H1 (cell line): ENCODE measurements around the gene ACOT7. TPM values are rescaled to one million over a fixed set of nuclear protein-coding genes. Genes with fewer than 3 reads are reported as not detected.
A peak's percentile ranks its signal among the peaks of the same experiment; 100 is the strongest.

Experiments
- CTCF ChIA-PET: fragments of 300-600 bp; sonication (Branson Sonifier 250); formaldehyde crosslinking; loops from one replicate; lab custom pipeline; 2021; ENCODE audit not compliant: partially characterized antibody; lab: Charles Lee
- POLR2A ChIA-PET: fragments of 300-600 bp; sonication (Branson Sonifier 250); formaldehyde crosslinking; loops from one replicate; lab custom pipeline; 2021; ENCODE audit warnings: inconsistent platforms; ENCODE audit not compliant: partially characterized antibody; lab: Charles Lee
- DNase-seq, 2 experiments: peaks; one replicate each; pipeline versions ENCODE4 v3.0.0 to v3.0.0-alpha.2; 2010 to 2022; ENCODE audit warnings: low spot score in 2 of 2, low read depth in 1 of 2, mixed read lengths in 1 of 2
- FAIRE-seq: peaks from 2 replicates; lab custom pipeline; 2011; peaks lifted over from hg19 to GRCh38; lab: Jason Lieb, UNC
- H2AFZ ChIP-seq: 2 replicates; pipeline ENCODE4 v1.8.1; 2012; ENCODE audit warnings: low read length, inconsistent platforms
- H2AK5ac ChIP-seq: 2 replicates; pipeline ENCODE4 v1.6.1; 2013; ENCODE audit warnings: low read depth, low read length
- H2BK120ac ChIP-seq: replicated peaks from 2 replicates; pipeline ENCODE3; 2013; ENCODE audit warnings: low read depth, low read length, inconsistent platforms
- H2BK12ac ChIP-seq: 2 replicates; pipeline ENCODE4 v1.6.1; 2013; ENCODE audit warnings: low read depth, low read length
- H2BK15ac ChIP-seq: 2 replicates; pipeline ENCODE4 v1.6.1; 2013; ENCODE audit warnings: low read length
- H2BK20ac ChIP-seq: 2 replicates; pipeline ENCODE4 v1.6.1; 2013; ENCODE audit warnings: low read length
- H2BK5ac ChIP-seq: 2 replicates; pipeline ENCODE4 v1.6.1; 2013; ENCODE audit warnings: low read depth, low read length
- H3K14ac ChIP-seq: 2 replicates; pipeline ENCODE4 v1.6.1; 2013; ENCODE audit warnings: inconsistent platforms; ENCODE audit not compliant: insufficient read length
- H3K18ac ChIP-seq: 2 replicates; pipeline ENCODE4 v1.6.1; 2013; ENCODE audit warnings: low read length; ENCODE audit errors: extremely low read depth
- H3K23ac ChIP-seq: 2 replicates; pipeline ENCODE4 v1.6.1; 2013; ENCODE audit warnings: inconsistent platforms; ENCODE audit not compliant: insufficient read length
- H3K23me2 ChIP-seq: 2 replicates; pipeline ENCODE4 v1.6.1; 2013; ENCODE audit warnings: low read depth, low read length
- H3K27ac ChIP-seq: 2 replicates; pipeline ENCODE4 v1.6.1; 2011; ENCODE audit warnings: low read depth, low read length, inconsistent platforms
- H3K27me3 ChIP-seq, 4 experiments: replicated peaks in 1 of 4; 1 replicate in 1 of 4; 2 replicates in 3 of 4; pipeline versions ENCODE4 v1.6.1 to v1.8.1; 2011 to 2013; ENCODE audit warnings: low read length in 3 of 4, mild to moderate bottlenecking in 3 of 4, inconsistent platforms in 2 of 4, mixed read lengths in 2 of 4, moderate library complexity in 1 of 4; ENCODE audit not compliant: control insufficient read depth in 3 of 4, insufficient read depth in 3 of 4; ENCODE audit errors: extremely low read depth in 1 of 4
- H3K36me3 ChIP-seq, 4 experiments: 2 replicates each; pipeline versions ENCODE4 v1.6.1 to v1.8.1; 2011 to 2013; ENCODE audit warnings: mild to moderate bottlenecking in 4 of 4, low read length in 3 of 4, moderate library complexity in 2 of 4, control low read depth in 1 of 4, inconsistent platforms in 1 of 4; ENCODE audit not compliant: insufficient read depth in 4 of 4, control insufficient read depth in 2 of 4
- H3K4ac ChIP-seq: replicated peaks from 2 replicates; pipeline ENCODE3; 2013; ENCODE audit warnings: low read length, low read depth, mixed read lengths, inconsistent platforms; ENCODE audit not compliant: insufficient read length
- H3K4me1 ChIP-seq, 4 experiments: replicated peaks in 1 of 4; 1 replicate in 1 of 4; 2 replicates in 3 of 4; pipeline versions ENCODE4 v1.6.1 to v1.8.1; 2011 to 2013; ENCODE audit warnings: low read length in 3 of 4, inconsistent platforms in 2 of 4, mixed read lengths in 1 of 4; ENCODE audit not compliant: insufficient read depth in 4 of 4, control insufficient read depth in 3 of 4
- H3K4me2 ChIP-seq, 2 experiments: 2 replicates each; pipeline versions ENCODE4 v1.6.1 to v1.8.1; 2011 to 2013; ENCODE audit warnings: low read depth in 2 of 2, low read length in 2 of 2, control low read depth in 1 of 2, inconsistent platforms in 1 of 2, mild to moderate bottlenecking in 1 of 2; ENCODE audit not compliant: insufficient read depth in 1 of 2
- H3K4me3 ChIP-seq, 4 experiments: fragments of 200-600, 300-600 bp in 1 of 4; sonication (generic), shearing (Covaris generic), sonication (Bioruptor Twin) in 1 of 4; 2 replicates each; pipeline versions ENCODE4 v1.5.1 to v1.8.1; 2011 to 2016; ENCODE audit warnings: low read length in 4 of 4, low read depth in 3 of 4, control low read depth in 2 of 4, inconsistent platforms in 2 of 4, mild to moderate bottlenecking in 2 of 4, mixed read lengths in 1 of 4, moderate library complexity in 1 of 4; ENCODE audit not compliant: insufficient read depth in 2 of 4; ENCODE audit errors: extremely low read depth in 1 of 4
- H3K56ac ChIP-seq: replicated peaks from 2 replicates; pipeline ENCODE3; 2013; ENCODE audit warnings: low read depth, mild to moderate bottlenecking, mixed read lengths, low read length, inconsistent platforms; ENCODE audit not compliant: insufficient read length
- H3K79me1 ChIP-seq: 2 replicates; pipeline ENCODE4 v1.6.1; 2013; ENCODE audit warnings: low read depth, low read length, control low read depth
- H3K79me2 ChIP-seq, 2 experiments: 2 replicates each; pipeline versions ENCODE4 v1.6.1 to v1.8.1; 2012 to 2013; ENCODE audit warnings: low read length in 2 of 2, mild to moderate bottlenecking in 2 of 2, inconsistent platforms in 1 of 2; ENCODE audit not compliant: insufficient read depth in 2 of 2, control insufficient read depth in 1 of 2
- H3K9ac ChIP-seq, 4 experiments: replicated peaks in 1 of 4; 1 replicate in 1 of 4; 2 replicates in 3 of 4; pipeline versions ENCODE4 v1.6.1 to v1.8.1; 2011 to 2013; ENCODE audit warnings: low read depth in 3 of 4, low read length in 3 of 4, control low read depth in 2 of 4, mild to moderate bottlenecking in 2 of 4, moderate library complexity in 2 of 4, inconsistent platforms in 1 of 4; ENCODE audit errors: extremely low read depth in 1 of 4
- H3K9me3 ChIP-seq, 2 experiments: 2 replicates each; pipeline versions ENCODE4 v1.6.1 to v1.8.1; 2012 to 2013; ENCODE audit warnings: mild to moderate bottlenecking in 2 of 2, moderate library complexity in 2 of 2, control low read depth in 1 of 2, inconsistent platforms in 1 of 2, low read depth in 1 of 2, low read length in 1 of 2, mixed read lengths in 1 of 2; ENCODE audit not compliant: insufficient read depth in 2 of 2
- H4K20me1 ChIP-seq, 2 experiments: replicated peaks in 1 of 2; 2 replicates each; pipeline versions ENCODE3 to v1.8.1; 2011 to 2013; ENCODE audit warnings: inconsistent platforms in 2 of 2, low read length in 2 of 2, mild to moderate bottlenecking in 1 of 2; ENCODE audit not compliant: insufficient read depth in 2 of 2, control insufficient read depth in 1 of 2
- H4K5ac ChIP-seq: 2 replicates; pipeline ENCODE4 v1.6.1; 2013; ENCODE audit warnings: low read length, low read depth, mixed read lengths, inconsistent platforms; ENCODE audit not compliant: insufficient read length
- H4K8ac ChIP-seq: 2 replicates; pipeline ENCODE4 v1.8.0; 2013; ENCODE audit warnings: mild to moderate bottlenecking, moderate library complexity, low read length, inconsistent platforms; ENCODE audit not compliant: insufficient read depth; ENCODE audit errors: extremely low read depth
- H4K91ac ChIP-seq: replicated peaks from 2 replicates; pipeline ENCODE3; 2013; ENCODE audit warnings: low read length, mixed read lengths, inconsistent platforms; ENCODE audit not compliant: insufficient read length
- BACH1 ChIP-seq: IDR thresholded peaks from 2 replicates; pipeline ENCODE4 v1.6.1; 2012; ENCODE audit warnings: low read length, improper control_type of control experiment
- CBX5 ChIP-seq: fragments of 300-800, 300-1000 bp; sonication (generic); IDR thresholded peaks from 2 replicates; pipeline ENCODE4 v1.7.1; 2016; ENCODE audit warnings: antibody characterized with exemption, low read length, low read depth
- CEBPB ChIP-seq: IDR thresholded peaks from 2 replicates; pipeline ENCODE4 v1.6.1; 2012; ENCODE audit warnings: low read depth, low read length
- CHD1 ChIP-seq: IDR thresholded peaks from 2 replicates; pipeline ENCODE4 v1.6.1; 2012; ENCODE audit warnings: low read depth, low read length, improper control_type of control experiment
- CTBP2 ChIP-seq: IDR thresholded peaks from 2 replicates; pipeline ENCODE4 v1.7.0; 2011; ENCODE audit warnings: borderline replicate concordance, mild to moderate bottlenecking, moderate library complexity, mixed read lengths, low read length; ENCODE audit not compliant: insufficient read depth, insufficient read length
- EGR1 ChIP-seq: IDR thresholded peaks from 2 replicates; pipeline ENCODE4 v1.6.1; 2011; ENCODE audit warnings: low read depth, low read length, borderline replicate concordance
- EP300 ChIP-seq, 2 experiments: IDR thresholded peaks; 1 replicate in 1 of 2; 2 replicates in 1 of 2; pipeline ENCODE4 v1.6.1; 2011 to 2012; ENCODE audit warnings: low read depth in 2 of 2, low read length in 2 of 2, mild to moderate bottlenecking in 2 of 2, borderline replicate concordance in 1 of 2, inconsistent platforms in 1 of 2, moderate library complexity in 1 of 2
- EZH2 ChIP-seq: fragments of 200-600 bp; sonication (generic); IDR thresholded peaks from 2 replicates; pipeline ENCODE4 v1.7.1; 2012; ENCODE audit warnings: low read depth, mild to moderate bottlenecking, moderate library complexity, low read length, inconsistent platforms; ENCODE audit not compliant: severe bottlenecking
- POLR2A ChIP-seq, 2 experiments: IDR thresholded peaks; 1 replicate in 1 of 2; 2 replicates in 1 of 2; pipeline ENCODE4 v1.6.1; 2011; ENCODE audit warnings: low read depth in 2 of 2, low read length in 2 of 2, mild to moderate bottlenecking in 2 of 2; ENCODE audit errors: control extremely low read depth in 1 of 2
- TAF1 ChIP-seq: IDR thresholded peaks from 2 replicates; pipeline ENCODE4 v1.6.1; 2011; ENCODE audit warnings: mild to moderate bottlenecking, low read depth, low read length
- TCF12 ChIP-seq: IDR thresholded peaks from 2 replicates; pipeline ENCODE4 v1.6.1; 2011; ENCODE audit warnings: low read depth, mild to moderate bottlenecking, low read length
- USF2 ChIP-seq: IDR thresholded peaks from 2 replicates; pipeline ENCODE4 v1.6.1; 2011; ENCODE audit warnings: low read length, improper control_type of control experiment
- WGBS, 2 experiments: shearing (Covaris generic) in 1 of 2; methylation state at CpG; one replicate each; pipeline versions ENCODE4 v1.1.6 to v1.1.7; 2013 to 2015; ENCODE audit warnings: low lambda C conversion rate in 2 of 2, mixed read lengths in 2 of 2, inconsistent platforms in 1 of 2, low coverage in 1 of 2, missing lambda C conversion rate in 1 of 2; ENCODE audit not compliant: insufficient replicate concordance in 2 of 2, insufficient coverage in 1 of 2, insufficient read length in 1 of 2; ENCODE audit errors: extremely low coverage in 1 of 2, missing lambda C conversion rate in 1 of 2; 5-methylcytosine and 5-hydroxymethylcytosine counted together
- polyA plus RNA-seq, 7 experiments: library from polyadenylated mRNA; depleted of rRNA in 3 of 7; stranded (reverse) in 5 of 7; unstranded in 2 of 7; fragments of >200 nt in 5 of 7; fragments of 200-250 nt in 2 of 7; gene quantifications; 1 replicate in 5 of 7; 2 replicates in 1 of 7; 4 replicates in 1 of 7; pipeline versions ENCODE4 v1.2.1 to v1.2.3, GENCODE V29; 2011 to 2013; ENCODE audit warnings: missing spikeins in 2 of 7, mixed read lengths in 2 of 7
- total RNA-seq: library from RNA; stranded (reverse); fragmentation: NEBNext Ultra II Directional; extraction: Animal tissue kit (Norgen Biotek cat#: 25700); gene quantifications from 2 replicates; pipeline ENCODE4 v1.2.1, GENCODE V29; 2021

Gene ACOT7
- total and polyA plus RNA-seq, 2 of the 8 experiments (the other 6 are each of a cell fraction or from before 2014, with no cell fraction given) = 151 to 214 TPM

DNA sequence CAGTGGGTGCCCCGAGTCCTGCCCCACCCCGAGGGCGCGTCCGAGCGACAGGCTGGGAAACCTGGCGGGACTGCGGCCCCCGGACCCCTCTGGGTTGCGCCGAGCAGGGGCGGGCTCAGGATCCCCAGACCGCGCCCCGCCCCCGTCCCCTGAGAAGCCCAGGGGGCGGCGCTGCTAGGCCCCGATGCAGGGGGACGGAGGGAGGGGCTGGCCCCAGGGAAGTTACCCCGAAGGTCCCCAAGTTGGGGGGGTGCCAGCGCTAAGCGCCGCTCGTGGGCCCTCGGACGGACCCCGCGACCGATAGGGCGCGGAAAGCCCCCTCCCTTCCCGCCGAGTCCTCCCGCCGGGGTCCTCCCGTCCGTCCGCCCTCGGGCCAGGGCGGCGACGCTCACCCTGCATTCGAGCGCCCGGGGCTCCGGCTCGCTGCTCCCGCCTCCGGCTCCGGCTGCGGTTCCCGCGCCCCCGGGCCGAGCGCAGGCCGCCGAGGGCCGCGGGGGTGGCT is 133.1 kb downstream of the ACOT7 start:
- Histone ChIP-seq H2BK12ac (no peak overlapping the region), H4K8ac (peak overlapping the region; percentile 65; the same call in 1 of the 2 replicates), H3K14ac (no peak overlapping the region), H3K4me3 (peak overlapping the region; percentile 45 to 86 (median 50)), H2BK20ac (no peak overlapping the region), H3K79me2 (no peaks in the 10 kb centered on the region), H3K56ac (no peak overlapping the region), H2AK5ac (no peak overlapping the region), H3K9ac (no peak overlapping the region), H3K18ac (no peak overlapping the region; the same call in 1 of the 2 replicates), H3K79me1 (no peaks in the 10 kb centered on the region), H2AFZ (no peak overlapping the region), H2BK5ac (no peak overlapping the region), H3K27ac (no peak overlapping the region), H3K4ac (no peak overlapping the region), H3K36me3 (no peaks in the 10 kb centered on the region), H4K5ac (no peak overlapping the region), H3K9me3 (no peaks in the 10 kb centered on the region), H3K27me3 (peaks cover 0 to 20% (median 13%) of the 10 kb centered on the region in 4 experiments; a peak in 3 of 7 replicates), H3K4me1 (peaks cover 0 to 13% (median 3%) of the 10 kb centered on the region in 4 experiments; a peak in 6 of 7 replicates), H2BK120ac (no peak overlapping the region), H3K23me2 (peaks cover 7% of the 10 kb centered on the region; the same call in 1 of the 2 replicates), H3K4me2 (peak overlapping the region; percentile 67 to 70), H3K23ac (no peak overlapping the region), H2BK15ac (no peak overlapping the region), H4K20me1 (peaks cover 13 to 22% of the 10 kb centered on the region in 2 experiments), H4K91ac (no peak overlapping the region)
- no peak for FAIRE-seq
- ChIA-PET POLR2A (interaction anchor here (1.3 to 2.8 kb wide), 2 partner anchors 12 to 16 kb away, joined by 3 to 17 read pairs; partner anchors contain the start of gene HES3), CTCF (interaction anchor here (2.3 to 3.1 kb wide), 4 partner anchors 14 to 97 kb away, joined by 8 to 25 read pairs (median 14); no protein-coding TSS in a partner anchor)
- DNase-seq = peak in 1 of 2 experiments; percentile 73
- WGBS, 2 experiments = no CpG with 5 or more reads among the region's 61 CpGs
- TF ChIP-seq POLR2A (IDR thresholded peaks at IDR 0.05; ENCODE audit: control extremely low read depth in 1 of 2, low read depth in 2 of 2, low read length in 2 of 2) (no peak), TAF1 (no peak), CTBP2 (no peak), EP300 (IDR thresholded peaks at IDR 0.05; ENCODE audit: borderline replicate concordance in 1 of 2, low read depth in 2 of 2, low read length in 2 of 2) (no peak), TCF12 (no peak), EZH2 (no peak), EGR1 (no peak), CBX5 (no peak), CHD1 (no peak), BACH1 (no peak), CEBPB (no peak), USF2 (no peak)
